T-cell (primary cell): ENCODE measurements around the gene TBC1D10A. TPM values are rescaled to one million over a fixed set of nuclear protein-coding genes. Genes with fewer than 3 reads are reported as not detected.
A peak's percentile ranks its signal among the peaks of the same experiment; 100 is the strongest.

Experiments
- ATAC-seq, 4 experiments: fragments of 200-7000 bp in 3 of 4; fragments of 150-1000 bp in 1 of 4; cut with Tn5 transposase; replicated peaks in 1 of 4; 1 replicate in 3 of 4; 2 replicates in 1 of 4; pipeline ENCODE4 v1.10.0; 2021; ENCODE audit warnings: moderate library complexity in 3 of 4, mild to moderate bottlenecking in 2 of 4, moderate number of reproducible peaks in 1 of 4
- CTCF ChIA-PET, 2 donors: fragments of 300-600 bp; sonication (Branson Sonifier 250); formaldehyde crosslinking; loops; one replicate each; lab custom pipeline; 2022; ENCODE audit warnings: antibody characterized with exemption in 2 of 2; lab: Charles Lee
- POLR2A ChIA-PET, 2 donors: fragments of 300-600 bp; sonication (Branson Sonifier 250); formaldehyde crosslinking; loops; one replicate each; lab custom pipeline; 2022; ENCODE audit warnings: antibody characterized with exemption in 2 of 2; lab: Charles Lee
- DNase-seq, 35 experiments: peaks; one replicate each; pipeline versions ENCODE4 v3.0.0 to v3.0.0-alpha.2; 2013 to 2023
- H3K27ac ChIP-seq: one replicate; pipeline ENCODE4 v1.5.1; 2013; ENCODE audit warnings: low read length
- H3K27me3 ChIP-seq, 2 experiments: replicated peaks in 1 of 2; 1 replicate in 1 of 2; 2 replicates in 1 of 2; pipeline versions ENCODE4 v1.6.1 to v1.7.0; 2013; ENCODE audit warnings: low read length in 1 of 2, mixed read lengths in 1 of 2; ENCODE audit not compliant: control insufficient read depth in 2 of 2, insufficient read depth in 2 of 2; ENCODE audit errors: extremely low read depth in 1 of 2
- H3K36me3 ChIP-seq, 2 donors: 1 replicate in 1 of 2; 2 replicates in 1 of 2; pipeline versions ENCODE4 v1.6.1 to v1.7.0; 2013; ENCODE audit warnings: low read length in 1 of 2; ENCODE audit not compliant: control insufficient read depth in 2 of 2, insufficient read depth in 1 of 2; ENCODE audit errors: extremely low read depth in 1 of 2
- H3K4me1 ChIP-seq, 2 experiments: 1 replicate in 1 of 2; 2 replicates in 1 of 2; pipeline versions ENCODE4 v1.6.1 to v1.7.0; 2013; ENCODE audit warnings: low read length in 2 of 2, mixed read lengths in 1 of 2; ENCODE audit not compliant: insufficient read depth in 2 of 2, control insufficient read depth in 1 of 2; ENCODE audit errors: extremely low read depth in 1 of 2
- H3K4me3 ChIP-seq, 2 donors: 1 replicate in 1 of 2; 2 replicates in 1 of 2; pipeline versions ENCODE4 v1.5.1 to v1.7.0; 2013; ENCODE audit warnings: mild to moderate bottlenecking in 2 of 2, low read length in 1 of 2, moderate library complexity in 1 of 2; ENCODE audit not compliant: control insufficient read depth in 1 of 2; ENCODE audit errors: extremely low read depth in 1 of 2
- H3K9me3 ChIP-seq: 2 replicates; pipeline ENCODE4 v1.7.0; 2013
- H3K27ac Mint-ChIP-seq, 2 donors: one replicate each; pipeline ENCODE4 v1.8.0; 2020 to 2021; ENCODE audit warnings: mild to moderate bottlenecking in 2 of 2, mixed read lengths in 2 of 2
- H3K27me3 Mint-ChIP-seq, 2 donors: one replicate each; pipeline ENCODE4 v1.8.0; 2021 to 2022; ENCODE audit warnings: mixed read lengths in 2 of 2
- H3K36me3 Mint-ChIP-seq: one replicate; pipeline ENCODE4 v1.8.0; 2021; ENCODE audit warnings: mixed read lengths
- H3K4me1 Mint-ChIP-seq, 3 donors: one replicate each; pipeline ENCODE4 v1.8.0; 2020 to 2022; ENCODE audit warnings: mixed read lengths in 3 of 3, mild to moderate bottlenecking in 1 of 3
- H3K4me3 Mint-ChIP-seq, 3 donors: one replicate each; pipeline ENCODE4 v1.8.0; 2020 to 2022; ENCODE audit warnings: mild to moderate bottlenecking in 3 of 3, mixed read lengths in 3 of 3, moderate library complexity in 3 of 3
- H3K9me3 Mint-ChIP-seq, 3 donors: one replicate each; pipeline ENCODE4 v1.8.0; 2020 to 2022; ENCODE audit warnings: mixed read lengths in 3 of 3
- WGBS: methylation state at CpG from one replicate; pipeline ENCODE4 v1.1.5; 2013; ENCODE audit warnings: missing lambda C conversion rate; ENCODE audit not compliant: insufficient coverage; 5-methylcytosine and 5-hydroxymethylcytosine counted together
- total RNA-seq, 35 experiments: library from RNA in 6 of 35; stranded (reverse) in 6 of 35; fragments of 120-200 nt in 1 of 35; gene quantifications; one replicate each; pipeline versions ENCODE4 v1.2.1 to v1.2.4 and lab custom pipeline; 2013 to 2026

The TBC1D10A gene, protein sequence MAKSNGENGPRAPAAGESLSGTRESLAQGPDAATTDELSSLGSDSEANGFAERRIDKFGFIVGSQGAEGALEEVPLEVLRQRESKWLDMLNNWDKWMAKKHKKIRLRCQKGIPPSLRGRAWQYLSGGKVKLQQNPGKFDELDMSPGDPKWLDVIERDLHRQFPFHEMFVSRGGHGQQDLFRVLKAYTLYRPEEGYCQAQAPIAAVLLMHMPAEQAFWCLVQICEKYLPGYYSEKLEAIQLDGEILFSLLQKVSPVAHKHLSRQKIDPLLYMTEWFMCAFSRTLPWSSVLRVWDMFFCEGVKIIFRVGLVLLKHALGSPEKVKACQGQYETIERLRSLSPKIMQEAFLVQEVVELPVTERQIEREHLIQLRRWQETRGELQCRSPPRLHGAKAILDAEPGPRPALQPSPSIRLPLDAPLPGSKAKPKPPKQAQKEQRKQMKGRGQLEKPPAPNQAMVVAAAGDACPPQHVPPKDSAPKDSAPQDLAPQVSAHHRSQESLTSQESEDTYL
- total RNA-seq (10 to 100 TPM; 56.2 to 84.3 (median 82.3) TPM), total RNA-seq (lab: John Stamatoyannopoulos, UW) (7.2 to 46.9 (median 30.4) reads per million in 29 experiments)
- total RNA-seq (2013): 39.4 TPM

DNA sequence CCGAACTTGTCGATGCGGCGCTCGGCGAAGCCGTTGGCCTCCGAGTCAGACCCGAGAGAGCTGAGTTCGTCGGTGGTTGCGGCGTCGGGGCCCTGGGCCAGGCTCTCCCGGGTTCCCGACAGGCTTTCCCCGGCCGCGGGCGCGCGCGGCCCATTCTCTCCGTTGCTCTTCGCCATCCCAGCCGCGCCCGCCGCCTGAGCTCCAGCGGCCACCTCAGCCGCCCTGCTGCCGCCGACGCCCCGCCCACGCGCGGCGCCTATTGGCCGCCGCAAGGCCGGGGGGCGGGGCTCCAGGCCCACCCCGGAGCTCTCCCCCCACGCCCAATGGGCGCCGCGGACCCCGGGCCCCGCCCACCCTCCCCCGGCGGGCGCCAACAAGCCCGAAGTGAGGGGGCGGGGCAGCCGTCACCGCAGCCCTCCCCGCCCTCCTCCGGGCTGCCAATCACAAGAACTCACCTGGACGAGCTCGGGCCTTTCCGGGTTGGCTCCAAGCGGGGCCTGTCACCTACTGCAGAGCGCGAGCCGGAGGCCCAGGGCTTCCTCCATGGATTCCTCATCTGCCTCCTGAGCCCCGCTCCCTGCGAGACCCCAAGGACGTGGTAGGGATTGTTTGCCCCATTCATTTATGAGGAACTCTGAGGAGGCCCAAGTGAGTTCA is at the start of gene TBC1D10A:
TSS of gene TBC1D10A (minus strand) at position 236 of the 657 bp plus-strand sequence. CDS start at position 176, 60 bp downstream.
- H3K27me3 Mint-ChIP-seq: no peaks in the 10 kb centered on the region
- CTCF ChIA-PET: interaction anchor here in 1 of 2 donors (1.0 to 3.2 kb wide), 7 partner anchors 14 to 97 kb away, joined by 3 to 37 read pairs (median 5); partner anchors contain the start of genes CASTOR1, CCDC157, RNF215 and SF3A1
- POLR2A ChIA-PET: interaction anchor here (0.6 to 1.5 kb wide), 9 partner anchors 17 to 1254 kb away, joined by 3 to 6 read pairs (median 4); partner anchors contain the start of genes CCDC157 (in 1 of the 2), PIK3IP1 (in 1 of the 2) and SF3A1 (in 1 of the 2)
- Histone ChIP-seq H3K27me3 (no peaks in the 10 kb centered on the region), H3K9me3 (no peaks in the 10 kb centered on the region), H3K4me3 (peak within 1 kb of the TSS; percentile 70 to 96), H3K4me1 (peaks cover 28 to 53% of the 10 kb centered on the region in 2 experiments), H3K27ac (peak within 1 kb of the TSS; percentile 77), H3K36me3 (peaks cover 0 to 15% of the 10 kb centered on the region in 2 donors)
- DNase-seq (peak; percentile 86 to 97 (median 92)), ATAC-seq (peak; percentile 88 to 94 (median 90))
- peaks cover 9% of the 10 kb centered on the region for H3K36me3 Mint-ChIP-seq
- no peaks in the 10 kb centered on the region for H3K9me3 Mint-ChIP-seq
- WGBS: 0% methylated on average over 42 of the region's 69 CpGs
- peak within 1 kb of the TSS; percentile 82 to 91 (median 87) for H3K4me3 Mint-ChIP-seq
- H3K4me1 Mint-ChIP-seq: peaks cover 45 to 54% (median 52%) of the 10 kb centered on the region in 3 donors
- H3K27ac Mint-ChIP-seq: peak within 1 kb of the TSS; percentile 91

DNA sequence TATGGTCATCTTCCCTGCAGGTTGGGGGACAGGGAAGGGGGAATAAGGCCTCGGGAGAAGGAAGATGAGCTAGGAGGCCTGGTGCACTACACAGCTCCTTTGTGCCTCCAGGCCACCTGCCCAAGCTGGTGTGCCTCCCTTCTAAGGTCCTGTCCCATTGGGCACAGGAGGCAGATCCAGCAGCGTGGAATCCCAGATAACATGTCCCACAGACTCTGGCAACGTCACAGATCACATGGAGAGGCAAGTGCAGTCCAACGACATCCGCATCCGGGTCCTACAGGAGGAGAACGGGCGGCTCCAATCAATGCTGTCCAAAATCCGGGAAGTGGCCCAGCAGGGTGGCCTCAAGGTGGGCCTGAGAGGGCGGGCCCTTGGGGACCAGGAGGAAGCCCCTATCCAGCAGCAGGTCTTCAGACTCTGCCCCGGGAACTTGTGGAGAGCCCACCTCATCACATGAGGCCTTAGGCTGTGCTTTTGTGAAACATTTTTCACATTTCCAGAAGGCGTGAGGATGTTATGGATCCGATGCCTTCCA is 48.6 kb upstream of the TBC1D10A start:
- ATAC-seq (no peak), DNase-seq (no peak)
- POLR2A ChIA-PET: interaction anchor here (0.5 kb wide), 2 partner anchors 18 to 49 kb away, joined by 3 to 8 read pairs; no protein-coding TSS in a partner anchor
- Histone ChIP-seq H3K4me1 (no peaks in the 10 kb centered on the region), H3K27me3 (no peaks in the 10 kb centered on the region), H3K36me3 (no peaks in the 10 kb centered on the region), H3K27ac (no peak overlapping the region), H3K9me3 (no peaks in the 10 kb centered on the region), H3K4me3 (no peak overlapping the region)
- Mint-ChIP-seq H3K9me3 (no peaks in the 10 kb centered on the region), H3K27ac (no peak overlapping the region), H3K27me3 (no peaks in the 10 kb centered on the region), H3K36me3 (no peaks in the 10 kb centered on the region), H3K4me3 (no peak overlapping the region), H3K4me1 (no peaks in the 10 kb centered on the region)
- 92% methylated on average over 13 of the region's 13 CpGs for WGBS
- CTCF ChIA-PET: interaction anchor here in 1 of 2 donors (1.2 kb wide), 1 partner anchor 16 kb away, joined by 3 read pairs; no protein-coding TSS in a partner anchor

DNA sequence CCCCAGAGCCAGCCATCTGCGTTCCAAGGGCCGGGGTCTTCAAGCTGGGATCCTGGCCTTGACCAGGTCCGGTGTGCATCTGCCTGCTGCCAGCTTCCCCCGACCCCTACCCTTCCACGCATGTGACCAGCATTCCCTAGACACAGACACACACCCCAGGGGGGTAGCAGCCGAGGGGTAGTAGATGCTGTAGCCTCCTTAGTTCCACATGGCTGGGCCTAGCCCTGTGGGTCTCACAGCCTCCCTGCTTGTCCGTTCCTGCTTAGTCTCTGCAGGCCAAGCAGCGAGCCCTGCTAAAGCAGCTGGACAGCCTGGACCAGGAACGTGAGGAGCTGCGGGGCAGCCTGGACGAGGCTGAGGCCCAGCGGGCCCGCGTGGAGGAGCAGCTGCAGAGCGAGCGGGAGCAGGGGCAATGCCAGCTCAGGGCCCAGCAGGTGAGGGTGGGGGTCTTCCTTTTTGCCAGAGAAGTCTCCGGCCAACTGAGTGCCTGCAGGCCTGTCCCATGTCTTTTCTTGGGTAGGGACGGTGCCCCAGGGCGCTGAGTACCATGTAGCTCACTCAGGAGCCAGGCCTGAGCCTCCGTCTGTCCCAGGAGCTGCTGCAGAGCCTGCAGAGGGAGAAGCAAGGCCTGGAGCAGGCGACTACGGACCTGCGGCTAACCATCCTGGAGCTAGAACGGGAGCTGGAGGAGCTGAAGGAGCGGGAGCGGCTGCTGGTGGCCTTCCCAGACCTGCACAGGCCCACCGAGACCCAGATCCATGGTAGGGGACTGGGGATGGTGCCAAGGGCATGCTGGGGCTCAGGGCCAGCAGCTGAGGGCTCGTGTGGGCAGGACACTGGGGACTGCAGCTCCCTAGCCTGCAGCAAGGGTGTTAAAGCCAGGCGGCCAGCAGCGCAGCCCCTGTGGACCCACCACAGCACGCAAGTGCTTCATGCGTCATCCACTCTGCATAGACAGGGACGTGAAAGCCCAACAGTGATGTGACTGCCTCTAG is 46.9 kb upstream of the TBC1D10A start:
- no peak overlapping the region for H3K27ac Mint-ChIP-seq
- no peaks in the 10 kb centered on the region for H3K4me1 Mint-ChIP-seq
- H3K36me3 Mint-ChIP-seq: no peaks in the 10 kb centered on the region
- ATAC-seq (no peak), DNase-seq (no peak)
- Histone ChIP-seq H3K36me3 (no peaks in the 10 kb centered on the region), H3K4me3 (no peak overlapping the region), H3K9me3 (no peaks in the 10 kb centered on the region), H3K4me1 (no peaks in the 10 kb centered on the region), H3K27me3 (no peaks in the 10 kb centered on the region), H3K27ac (no peak overlapping the region)
- WGBS: 90% methylated on average over 33 of the region's 33 CpGs
- CTCF ChIA-PET: no interaction called here
- no peaks in the 10 kb centered on the region for H3K9me3 Mint-ChIP-seq
- no peak overlapping the region for H3K4me3 Mint-ChIP-seq
- POLR2A ChIA-PET: no interaction called here
- no peaks in the 10 kb centered on the region for H3K27me3 Mint-ChIP-seq

DNA sequence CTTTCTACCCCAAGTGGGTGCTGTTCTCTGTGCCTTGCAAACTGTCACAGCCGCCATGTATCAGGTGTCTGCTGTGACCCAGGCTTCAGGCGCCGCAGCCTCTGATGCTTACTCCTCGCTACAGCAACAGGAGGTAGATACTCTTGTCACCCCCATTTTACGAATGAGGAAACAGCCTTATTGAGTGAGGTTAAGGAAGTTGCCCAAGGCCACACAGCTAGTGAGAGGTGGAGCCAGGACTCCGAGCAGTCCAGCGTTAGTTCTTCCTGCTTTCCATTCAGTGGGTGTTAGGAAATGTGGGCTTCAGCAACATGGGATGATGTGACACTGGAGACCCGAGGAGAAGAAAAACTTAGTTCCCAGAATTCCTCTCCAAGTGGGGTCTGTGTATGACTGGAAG is 46.2 kb upstream of the TBC1D10A start:
- no peak overlapping the region for H3K27ac Mint-ChIP-seq
- ATAC-seq (no peak), DNase-seq (no peak)
- H3K4me1 Mint-ChIP-seq: no peaks in the 10 kb centered on the region
- no peaks in the 10 kb centered on the region for H3K36me3 ChIP-seq
- H3K9me3 Mint-ChIP-seq: no peaks in the 10 kb centered on the region
- H3K4me3 Mint-ChIP-seq: no peak overlapping the region
- no peaks in the 10 kb centered on the region for H3K9me3 ChIP-seq
- no peak overlapping the region for H3K4me3 ChIP-seq
- WGBS: 94% methylated on average over 5 of the region's 8 CpGs
- H3K27me3 ChIP-seq: no peaks in the 10 kb centered on the region
- POLR2A ChIA-PET: no interaction called here
- no peaks in the 10 kb centered on the region for H3K36me3 Mint-ChIP-seq
- no peak overlapping the region for H3K27ac ChIP-seq
- CTCF ChIA-PET: no interaction called here
- H3K27me3 Mint-ChIP-seq: no peaks in the 10 kb centered on the region
- no peaks in the 10 kb centered on the region for H3K4me1 ChIP-seq

DNA sequence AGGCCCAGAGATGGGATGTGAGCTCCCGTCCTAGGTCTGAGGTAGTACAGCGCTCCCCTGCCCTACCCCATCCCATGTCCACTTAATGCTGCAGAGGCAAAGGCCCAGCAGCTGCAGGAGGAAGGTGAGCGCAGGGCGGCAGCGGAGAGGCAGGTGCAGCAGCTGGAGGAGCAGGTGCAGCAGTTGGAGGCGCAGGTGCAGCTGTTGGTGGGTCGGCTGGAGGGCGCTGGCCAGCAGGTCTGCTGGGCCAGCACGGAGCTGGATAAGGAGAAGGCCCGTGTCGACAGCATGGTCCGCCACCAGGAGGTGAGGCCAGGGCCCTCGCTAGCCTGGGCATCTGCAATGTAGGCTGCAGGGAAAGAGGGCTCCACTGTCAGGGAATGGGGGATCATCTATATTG is 45.2 kb upstream of the TBC1D10A start:
- H3K36me3 ChIP-seq: no peaks in the 10 kb centered on the region
- no peak overlapping the region for H3K4me3 Mint-ChIP-seq
- H3K4me1 ChIP-seq: no peaks in the 10 kb centered on the region
- ChIA-PET POLR2A (no interaction called here), CTCF (interaction anchor here in 1 of 2 donors (0.5 kb wide), 1 partner anchor 50 kb away, joined by 5 read pairs; no protein-coding TSS in a partner anchor)
- ATAC-seq (no peak), DNase-seq (no peak)
- H3K27ac Mint-ChIP-seq: no peak overlapping the region
- no peak overlapping the region for H3K4me3 ChIP-seq
- no peaks in the 10 kb centered on the region for H3K4me1 Mint-ChIP-seq
- H3K36me3 Mint-ChIP-seq: no peaks in the 10 kb centered on the region
- no peaks in the 10 kb centered on the region for H3K27me3 ChIP-seq
- H3K27ac ChIP-seq: no peak overlapping the region
- H3K27me3 Mint-ChIP-seq: no peaks in the 10 kb centered on the region
- no peaks in the 10 kb centered on the region for H3K9me3 Mint-ChIP-seq
- no peaks in the 10 kb centered on the region for H3K9me3 ChIP-seq
- 93% methylated on average over 13 of the region's 13 CpGs for WGBS
